Activated CD8-positive, alpha-beta memory T cell treated with anti-CD3 and anti-CD28 coated beads for 4 hours (primary cell): ENCODE results near the gene CRAT.

ENCODE experiments used
- DNase-seq, 2 donors: peaks; one replicate each; pipeline ENCODE4 v3.0.0-alpha.2; 2020; ENCODE audit warnings: low read depth in 2 of 2

Gene CRAT

DNA sequence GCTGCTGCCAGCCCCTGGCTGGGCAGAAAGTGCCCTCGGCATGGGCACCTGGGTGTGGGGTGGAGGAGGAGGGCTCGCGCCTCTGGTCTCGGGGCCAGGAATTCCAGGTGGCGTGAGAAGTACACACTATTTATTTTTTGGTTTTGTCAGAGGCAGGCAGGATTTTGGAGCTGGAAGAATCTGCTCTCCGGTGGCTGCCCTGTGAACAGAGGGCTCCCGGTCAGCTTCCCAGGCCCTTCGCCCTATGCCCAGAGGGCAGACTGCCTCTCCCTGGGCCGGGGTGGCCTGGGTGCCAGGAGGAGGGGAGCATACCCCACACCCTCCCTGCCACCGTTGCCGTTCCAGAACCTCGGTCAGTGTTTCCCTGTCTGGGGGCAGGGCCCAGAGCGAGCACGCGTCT, 21.3 kb downstream of the CRAT start:
- DNase-seq = no peak

GRCh38 chr9:129084087-129084486, 26.5 kb downstream of the CRAT start:
- no peak for DNase-seq

DNA sequence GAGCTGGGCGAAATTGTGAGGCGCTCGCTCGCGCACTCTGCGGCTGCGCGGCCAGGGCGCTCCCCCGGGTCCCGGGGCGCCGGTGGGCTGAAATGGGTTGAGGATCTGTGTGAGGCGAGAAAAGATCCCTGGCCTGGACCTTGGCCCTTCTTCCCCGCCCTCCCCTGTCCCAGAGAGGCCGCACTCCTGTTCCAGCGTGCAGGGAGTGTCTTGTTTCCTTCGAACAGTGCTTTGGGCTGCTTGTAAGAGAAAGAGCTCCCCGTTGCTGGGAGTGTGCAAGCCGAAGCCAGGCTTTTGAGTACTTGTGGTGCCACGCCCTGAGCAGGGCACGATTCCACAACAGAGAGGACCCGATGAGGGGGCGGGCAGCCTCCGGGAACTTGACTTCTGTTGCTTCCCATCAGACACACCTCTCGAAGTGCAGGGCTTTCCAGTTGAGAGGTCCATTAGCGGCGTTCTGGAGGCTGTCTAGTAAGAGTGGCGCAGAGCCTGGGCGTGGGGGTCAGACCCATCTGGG, 29.1 kb downstream of the CRAT start:
- DNase-seq = no peak

DNA sequence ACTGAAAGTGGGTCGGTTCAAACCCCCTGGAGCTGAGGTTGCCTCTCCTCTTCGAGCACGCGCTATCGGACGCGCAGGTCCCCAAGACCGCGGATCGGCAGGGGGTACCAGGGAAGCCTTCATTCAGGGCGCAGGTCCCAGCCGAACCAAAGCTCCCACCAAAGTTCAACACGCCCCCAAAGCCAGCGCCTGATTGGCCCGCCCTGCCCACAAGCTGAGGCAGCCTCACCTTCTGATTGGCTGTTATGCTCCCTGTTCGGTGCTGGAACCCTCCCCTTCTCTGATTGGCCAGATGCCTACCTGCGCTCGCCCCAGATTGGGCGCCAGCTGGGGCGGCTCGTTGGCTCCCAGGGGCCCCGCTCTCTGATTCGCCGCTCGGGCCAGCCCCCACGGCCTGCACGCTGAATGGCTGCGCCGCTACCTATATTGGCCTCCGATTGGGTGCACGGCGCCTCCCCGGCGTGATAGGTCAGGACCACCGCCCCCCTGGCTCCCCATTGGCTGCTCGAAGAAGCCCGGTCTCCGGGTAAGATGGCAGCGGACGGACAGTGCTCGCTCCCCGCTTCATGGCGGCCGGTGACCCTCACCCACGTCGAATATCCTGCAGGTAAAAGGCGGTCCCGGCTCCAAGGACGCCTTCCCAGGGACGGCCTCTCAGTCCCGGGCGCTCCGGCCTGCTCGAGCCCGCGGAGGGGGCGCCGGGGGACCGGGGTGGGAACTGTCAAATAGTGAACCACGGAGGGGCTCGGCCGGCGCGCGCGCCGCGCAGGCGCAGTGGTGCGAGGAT, 29.8 kb downstream of the CRAT start, which contains the start of gene DOLPP1:
DOLPP1 (plus strand) TSS at position 511 of the 787 bp plus-strand sequence; CDS start at position 532, 21 bp downstream.
- DNase-seq = peak; percentile 94 to 98

DNA sequence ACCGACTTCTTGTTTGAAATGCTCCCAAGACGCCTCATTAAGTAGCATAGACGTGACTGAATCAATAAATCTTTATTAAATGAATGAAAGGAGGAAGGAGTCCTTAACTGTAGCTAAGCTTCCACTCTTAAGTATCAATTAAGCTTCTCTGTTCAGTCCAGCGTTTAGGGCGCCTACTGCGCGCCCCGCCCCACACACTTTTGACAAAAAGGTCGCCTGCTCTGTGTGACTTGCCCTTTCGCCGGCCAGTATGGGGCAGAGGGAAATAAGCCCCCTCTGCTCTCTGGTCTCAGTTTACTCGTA, 30.3 kb downstream of the CRAT start:
- DNase-seq = no peak

GRCh38 chr9:129079829-129080228, 30.8 kb downstream of the CRAT start:
- DNase-seq = no peak

- no peak for DNase-seq
Measured at GRCh38 chr9:129078691-129079503, 31.7 kb downstream of the CRAT start.

DNA sequence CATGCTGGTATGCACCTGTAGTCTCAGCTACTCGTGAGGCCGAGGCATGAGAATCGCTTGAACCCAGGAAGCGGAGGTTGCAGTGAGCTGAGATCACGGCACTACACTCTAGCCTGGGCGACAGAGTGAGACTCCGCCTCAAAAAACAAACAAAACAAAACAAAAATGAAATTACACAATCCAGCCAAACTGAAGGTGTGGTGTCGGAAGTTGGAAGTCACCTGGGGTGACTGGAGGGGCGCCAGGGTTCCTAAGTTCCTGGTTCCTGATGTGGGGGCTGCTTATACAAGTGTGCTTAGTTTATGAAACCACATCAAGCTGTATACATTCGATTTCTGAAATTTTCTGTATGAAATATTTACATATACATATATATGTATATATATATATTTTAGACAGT, 33.4 kb downstream of the CRAT start:
- DNase-seq = no peak

GRCh38 chr9:129076640-129077037, 34.0 kb downstream of the CRAT start:
- no peak for DNase-seq

DNA sequence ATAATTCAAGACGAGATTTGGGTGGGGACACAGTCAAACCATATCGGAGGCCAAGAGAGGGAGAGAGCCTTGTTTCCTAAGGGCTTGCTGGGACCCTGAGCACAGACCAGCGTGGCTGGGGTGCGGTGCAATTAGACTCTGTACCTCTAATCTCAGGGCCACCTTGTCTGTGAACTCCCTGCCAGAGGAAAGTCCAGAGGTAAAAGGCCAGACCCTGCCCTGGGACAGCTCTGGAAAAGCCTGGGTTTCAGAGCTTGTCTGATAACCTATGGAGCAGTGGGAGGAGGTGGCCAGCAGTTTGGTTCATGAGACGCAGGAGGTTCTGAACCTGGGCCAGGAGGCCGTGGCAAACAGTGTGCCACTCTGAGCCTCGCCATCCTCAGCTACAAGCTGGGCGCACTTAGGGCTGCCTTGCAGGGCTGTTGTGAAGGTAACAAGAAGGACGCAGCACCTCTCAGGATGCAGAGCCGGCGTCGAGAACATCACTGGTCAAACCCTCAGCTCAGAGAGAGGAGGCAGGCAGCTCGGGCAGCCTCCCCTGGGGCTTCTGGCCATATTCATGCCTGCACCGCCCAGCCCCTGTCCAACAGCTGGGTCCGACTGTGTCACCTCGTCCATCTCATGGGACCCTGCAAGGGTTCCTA, 34.5 kb downstream of the CRAT start:
- DNase-seq = no peak

DNA sequence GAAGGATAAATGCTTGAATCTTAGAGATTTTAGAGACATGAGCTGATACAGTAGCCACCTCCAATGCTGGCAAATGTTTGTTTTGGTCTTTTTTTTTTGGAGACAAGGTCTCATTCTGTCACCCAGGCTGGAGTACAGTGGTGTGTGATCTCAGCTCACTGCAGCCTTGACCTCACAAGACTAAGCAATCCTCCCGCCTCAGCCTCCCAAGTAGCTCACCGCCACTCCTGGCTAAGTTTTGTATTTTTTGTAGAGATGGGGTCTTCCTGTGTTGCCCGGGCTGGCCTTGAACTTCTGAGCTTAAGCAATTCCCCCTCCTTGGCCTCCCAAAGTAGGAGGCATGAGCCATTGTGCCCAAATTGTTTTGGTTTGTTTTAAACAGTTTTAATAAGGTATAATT, 36.5 kb downstream of the CRAT start:
- no peak for DNase-seq

DNA sequence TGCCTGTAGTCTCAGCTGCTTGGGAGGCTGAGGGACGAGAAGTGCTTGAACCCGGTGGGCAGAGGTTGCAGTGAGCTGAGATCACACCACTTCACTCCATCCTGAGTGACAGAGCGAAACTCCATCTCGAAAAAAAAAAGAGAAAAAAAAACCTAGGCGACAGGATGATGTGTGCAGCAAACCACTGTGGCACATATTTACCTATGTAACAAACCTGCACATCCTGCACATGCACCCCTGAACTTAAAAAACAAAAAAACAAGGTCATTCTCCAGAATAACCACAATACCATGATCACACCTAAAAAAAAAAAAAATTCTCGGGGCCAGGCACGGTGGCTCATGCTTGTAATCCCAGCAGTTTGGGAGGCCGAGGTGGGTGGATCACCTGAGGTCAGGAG, 37.2 kb downstream of the CRAT start:
- DNase-seq = no peak

GRCh38 chr9:129072171-129072570, 38.4 kb downstream of the CRAT start:
- no peak for DNase-seq

DNA sequence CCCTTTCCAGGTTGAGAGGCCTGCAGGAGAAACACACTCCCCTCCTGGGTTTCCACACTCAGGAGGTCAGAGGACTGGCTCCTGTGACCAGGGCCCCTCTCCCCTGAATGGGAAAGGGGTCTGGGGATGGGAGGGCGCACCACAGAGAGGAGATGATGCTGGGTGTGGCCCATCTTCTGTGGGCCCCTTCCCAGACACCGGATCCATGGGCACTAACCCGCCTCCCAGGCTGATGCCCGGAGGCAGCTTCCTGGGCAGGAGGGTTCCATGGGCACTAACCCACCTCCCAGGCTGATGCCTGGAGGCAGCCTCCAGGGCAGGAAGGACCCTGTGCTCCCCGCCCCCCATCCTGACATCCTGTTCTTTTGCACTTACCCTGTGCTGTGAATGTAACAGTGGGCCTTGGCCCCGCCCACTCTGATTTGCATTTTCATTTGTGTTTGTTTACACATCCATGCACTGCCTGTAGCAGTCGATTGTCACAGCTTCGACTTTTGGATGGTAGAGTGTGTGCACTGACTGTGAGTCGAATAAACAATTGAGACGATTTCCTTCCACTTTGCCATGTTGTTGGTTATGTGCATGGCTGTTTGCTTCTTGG, 39.0 kb downstream of the CRAT start:
- DNase-seq = no peak

DNA sequence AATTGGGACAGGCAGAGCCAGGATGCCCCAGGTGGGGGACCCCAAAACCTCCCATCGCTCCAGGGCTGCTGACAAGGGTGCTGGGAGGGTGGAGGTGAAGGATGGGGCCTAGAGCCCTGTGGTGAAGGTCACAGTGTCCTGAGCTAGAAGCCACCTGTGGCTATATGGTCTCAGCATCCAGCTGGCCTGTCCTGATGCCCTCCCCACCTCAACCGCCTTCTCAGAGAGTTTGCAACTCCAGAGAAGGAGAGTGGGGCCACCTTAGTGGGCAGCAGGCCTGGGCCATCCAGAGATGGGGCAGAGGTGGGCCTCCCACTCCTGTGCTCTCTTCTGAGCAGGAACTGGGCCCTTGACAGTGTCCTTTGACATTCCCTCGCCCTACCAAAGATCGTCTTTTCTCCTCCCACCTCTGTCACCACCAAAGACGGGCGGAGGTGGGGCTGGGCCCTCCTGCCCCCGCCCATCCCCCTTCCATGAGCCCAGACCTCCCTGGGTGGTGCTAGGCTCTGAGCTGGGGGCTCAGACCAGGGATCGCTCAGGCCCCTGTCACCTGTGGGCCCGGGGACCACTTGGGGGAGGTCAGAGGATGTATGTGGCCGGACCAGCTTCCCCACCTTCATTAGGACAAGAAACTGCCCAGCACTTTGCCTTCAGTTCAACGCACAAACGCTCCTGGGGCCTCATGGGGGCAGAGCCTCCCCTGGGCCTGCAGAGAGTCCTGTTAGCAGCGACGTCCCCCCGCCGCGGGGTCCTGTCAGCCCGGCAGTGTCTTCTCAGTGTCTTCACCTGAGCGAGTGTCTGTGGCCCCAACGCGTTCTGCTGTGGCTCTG, 39.7 kb downstream of the CRAT start:
- DNase-seq = no peak

DNA sequence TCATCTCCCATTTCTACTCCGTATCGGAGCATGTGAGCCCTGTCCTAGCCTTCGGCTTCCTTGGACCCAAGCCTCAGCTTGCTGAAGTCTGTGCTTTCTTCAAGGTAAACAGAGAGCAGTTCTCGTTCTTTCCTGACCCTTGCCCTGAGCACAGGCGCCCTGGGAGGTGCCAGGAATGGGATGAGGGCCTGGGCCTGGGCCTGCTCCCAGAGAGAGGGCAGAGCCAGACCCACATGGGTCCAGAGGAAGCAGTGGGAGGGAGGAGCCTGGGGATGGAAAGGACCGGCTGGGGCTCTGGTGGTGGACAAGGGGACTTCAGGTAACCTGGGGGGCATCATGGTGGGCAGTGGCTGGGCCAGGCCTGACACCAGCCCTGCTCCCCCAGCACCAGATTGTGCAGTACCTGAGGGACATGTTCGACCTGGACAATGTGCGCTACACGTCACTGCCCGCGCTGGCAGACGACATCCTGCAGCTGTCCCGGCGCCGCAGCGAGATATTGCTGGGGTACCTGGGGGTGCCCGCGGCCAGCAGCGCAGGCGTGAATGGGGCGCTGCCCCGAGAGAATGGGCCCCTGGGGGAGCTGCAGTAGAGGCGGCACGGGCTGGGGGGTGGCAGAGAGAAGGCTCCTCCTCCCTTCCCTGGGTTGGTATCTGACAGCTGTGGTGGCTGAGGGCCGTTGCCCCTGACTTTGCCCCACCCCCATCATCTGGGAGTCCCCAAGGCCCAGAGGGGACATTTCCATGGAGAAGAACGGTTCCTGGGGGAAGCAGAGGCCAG, 40.5 kb downstream of the CRAT start:
- no peak for DNase-seq

DNA sequence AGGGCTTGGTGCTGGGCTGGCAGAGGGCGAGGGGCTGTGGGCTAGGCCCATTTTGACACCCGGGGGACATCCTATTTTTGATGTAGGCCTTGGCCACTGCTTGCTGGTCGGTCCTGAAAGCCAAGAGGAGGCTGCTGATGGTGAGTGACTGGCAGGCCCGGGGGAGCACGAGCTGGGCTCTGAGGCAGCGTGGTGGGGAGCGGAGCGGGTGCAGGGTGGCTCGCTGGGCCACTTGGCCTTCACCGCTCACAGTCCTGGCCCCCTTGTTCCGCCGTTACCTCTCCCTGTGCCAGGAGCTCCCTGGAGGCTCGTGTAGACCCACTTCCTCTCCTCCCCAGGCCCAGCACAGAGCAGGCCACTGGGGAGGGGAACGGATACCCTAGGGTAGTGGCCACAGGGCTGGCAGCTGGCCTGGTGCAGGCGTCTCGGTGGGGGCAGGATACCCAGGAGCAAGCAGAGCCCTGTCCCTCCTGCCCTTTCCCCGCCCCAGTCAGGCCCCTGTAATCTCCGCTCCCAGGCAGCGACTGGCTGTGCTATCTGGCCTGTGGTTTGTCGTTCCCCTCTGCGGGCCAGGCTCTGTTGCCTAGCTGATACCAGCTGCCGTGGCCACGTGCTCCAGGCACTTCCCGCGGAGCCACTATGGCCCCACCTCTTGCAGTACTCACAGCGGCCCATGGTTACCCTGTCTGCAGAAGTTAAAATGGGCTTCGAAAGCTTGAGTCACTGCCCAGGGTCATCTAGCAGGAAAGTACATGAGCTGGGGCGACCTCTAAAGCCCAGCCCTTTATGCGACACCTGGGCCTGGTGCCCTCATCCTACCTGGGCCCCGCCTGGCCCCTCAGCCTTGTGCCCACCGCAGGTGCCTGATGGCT, 41.4 kb downstream of the CRAT start:
- DNase-seq = peak; percentile 30 to 40

- DNase-seq = no peak
Measured at GRCh38 chr9:129068110-129068509, 42.5 kb downstream of the CRAT start.

GRCh38 chr9:129064499-129064908, 46.1 kb downstream of the CRAT start:
- no peak for DNase-seq
